ENCODE data around the gene PTGER1.
"Not testable (repeated sequence)": the region's sequence is repeated elsewhere in the genome, so short reads cannot be mapped to it uniquely, and the experiment has no call there.

Gene PTGER1

GRCh38 chr19:14475251-14476073 is at the start of gene PTGER1:
Gene PTGER1 (minus strand): TSS chr19:14475354. CDS start chr19:14474320, 1,034 bp downstream.
- no peak for DNase-seq

- DNase-seq: no peak
Measured at GRCh38 chr19:14520543-14520942, 45.4 kb upstream of the PTGER1 start.

DNA sequence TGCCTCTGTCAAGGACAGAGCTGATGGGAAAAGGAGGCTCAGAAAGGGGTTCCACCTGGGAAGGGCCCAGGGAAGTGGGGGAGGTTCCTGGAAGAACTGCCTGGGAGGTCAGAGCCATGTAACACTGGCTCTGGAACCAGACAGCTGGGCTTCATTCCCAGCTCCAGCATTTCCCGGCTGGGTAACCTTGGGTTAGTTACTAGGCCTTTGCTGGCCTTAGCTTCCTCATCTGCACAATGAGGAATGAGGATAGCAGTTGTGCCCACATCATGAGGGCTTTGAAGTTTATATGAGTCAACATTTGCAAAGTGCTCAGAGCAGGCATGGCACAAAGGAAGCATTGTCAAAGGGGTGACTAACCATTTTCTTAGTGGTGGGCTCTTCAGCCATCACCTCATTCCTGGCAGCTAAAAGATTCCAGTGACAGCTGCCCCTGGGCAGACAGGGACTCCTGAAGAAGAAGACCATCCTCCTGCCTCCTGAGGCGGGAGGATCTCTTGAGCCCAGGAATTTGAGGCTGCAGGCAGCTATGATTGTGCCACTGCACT is 44.8 kb upstream of the PTGER1 start:
- DNase-seq: no peak

GRCh38 chr19:14519245-14519859 is 44.2 kb upstream of the PTGER1 start:
- no peak for DNase-seq

GRCh38 chr19:14517840-14518505 is 42.8 kb upstream of the PTGER1 start, which contains the start of gene DNAJB1:
Gene DNAJB1 (minus strand): TSS chr19:14518397. CDS start chr19:14518349, 48 bp downstream.
- peak; percentile 83 for DNase-seq

- no peak for DNase-seq
Measured at GRCh38 chr19:14517446-14517839, 42.3 kb upstream of the PTGER1 start.

GRCh38 chr19:14516746-14517438 is 41.7 kb upstream of the PTGER1 start:
- DNase-seq: no peak

DNA sequence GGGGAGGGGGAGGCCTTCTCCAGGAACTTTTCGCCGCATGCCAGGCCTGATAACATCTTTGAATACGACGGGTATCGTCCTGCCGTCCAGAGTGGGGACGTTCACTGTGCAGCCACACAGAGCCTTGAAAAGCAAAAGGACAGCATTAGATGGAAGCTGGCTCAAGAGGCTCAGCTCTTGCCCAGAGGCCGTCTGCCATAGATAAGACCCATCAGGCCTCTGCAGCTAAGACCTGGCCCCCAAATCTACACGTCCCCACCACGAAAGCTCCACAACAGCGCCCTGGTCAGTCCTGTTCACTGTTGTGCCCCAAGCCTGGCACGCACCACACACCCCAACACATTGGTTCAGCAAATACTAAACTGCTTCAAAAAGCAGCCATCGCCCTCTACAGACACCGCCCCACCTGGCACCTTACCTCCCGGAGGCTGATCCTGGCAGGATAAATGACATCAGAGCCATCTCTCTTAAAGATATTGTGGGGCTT is 40.9 kb upstream of the PTGER1 start:
- no peak for DNase-seq

DNA sequence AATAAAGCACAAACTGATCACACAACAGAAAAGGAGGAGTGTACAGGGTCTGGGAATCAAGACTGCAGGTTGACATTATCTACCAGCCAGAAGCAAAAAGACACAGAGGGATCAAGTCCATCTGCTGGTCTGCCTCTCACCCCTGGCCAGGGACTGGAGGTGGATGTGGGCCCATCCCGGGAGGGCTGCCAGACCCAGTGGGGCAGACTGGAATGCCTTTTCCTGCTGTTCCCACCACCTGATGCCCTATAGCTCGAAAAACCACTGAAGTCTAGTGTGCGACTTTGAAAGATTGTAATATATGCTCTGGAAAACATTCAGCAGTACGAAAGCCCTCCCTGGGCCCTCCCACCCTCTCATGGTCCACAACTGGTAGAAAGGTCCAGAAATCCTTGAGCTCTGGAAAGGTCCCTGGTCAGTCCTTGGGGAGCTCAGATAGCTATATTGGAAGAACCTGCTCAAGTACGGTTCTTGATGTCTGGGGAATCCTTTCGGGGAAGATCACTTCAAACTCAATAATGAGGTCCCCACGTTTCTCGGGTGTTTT is 40.4 kb upstream of the PTGER1 start:
- DNase-seq: no peak

DNA sequence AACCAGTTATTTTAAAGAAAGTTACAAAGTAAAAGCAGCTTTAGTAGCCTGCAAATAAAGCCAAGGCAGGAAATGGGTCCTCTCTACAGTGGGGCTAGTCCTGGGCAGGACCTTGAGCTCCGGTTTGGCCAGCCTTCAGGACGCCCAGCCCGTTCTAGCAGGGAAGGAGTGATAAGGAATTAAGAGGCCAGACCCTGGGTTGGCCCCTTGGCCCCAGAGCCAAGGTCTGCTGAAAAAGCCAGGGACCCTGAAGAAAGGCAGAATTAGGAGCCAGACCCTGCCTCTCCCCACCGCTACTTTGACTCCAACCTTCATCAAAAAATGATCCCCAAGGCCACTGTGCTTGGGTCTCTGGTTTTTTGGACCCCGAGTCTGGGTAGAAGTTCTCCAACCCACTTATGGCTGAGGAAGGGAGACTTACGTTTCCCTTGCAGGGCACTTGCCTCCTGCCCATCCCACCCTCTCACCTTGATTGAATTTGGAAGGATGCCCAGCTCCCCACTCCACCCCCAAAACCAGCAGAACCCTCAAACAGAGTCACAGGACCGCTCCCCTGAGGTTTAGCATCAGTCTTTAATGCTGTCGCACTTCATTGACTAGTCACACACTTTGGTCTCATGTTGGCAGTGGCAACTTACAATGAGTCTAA is 39.2 kb upstream of the PTGER1 start:
- DNase-seq: no peak

DNA sequence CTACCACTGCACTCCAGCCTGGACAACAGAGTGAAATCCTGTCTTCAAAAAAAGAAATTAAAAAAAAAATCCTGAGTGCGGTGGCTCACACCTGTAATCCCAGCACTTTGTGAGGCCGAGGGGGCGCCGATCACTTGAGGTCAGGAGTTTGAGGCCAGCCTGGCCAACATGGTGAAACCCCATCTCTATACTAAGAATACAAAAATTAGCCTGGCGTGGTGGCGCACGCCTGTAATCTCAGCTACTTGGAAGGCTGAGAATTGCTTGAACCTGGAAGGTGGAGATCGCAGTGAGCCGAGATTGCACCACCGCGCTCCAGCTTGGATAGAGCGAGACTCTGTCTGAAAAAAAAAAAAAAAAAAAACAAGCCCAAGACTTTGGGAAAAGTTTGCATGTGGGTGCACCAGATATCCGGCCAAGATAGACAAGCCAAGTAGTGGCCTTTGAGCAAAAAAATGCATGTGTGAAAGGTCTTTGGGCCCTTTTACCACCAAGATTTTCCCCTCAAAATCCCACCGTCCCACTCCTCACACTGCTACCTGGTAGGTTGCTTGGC is 37.3 kb upstream of the PTGER1 start:
- DNase-seq: no peak

DNA sequence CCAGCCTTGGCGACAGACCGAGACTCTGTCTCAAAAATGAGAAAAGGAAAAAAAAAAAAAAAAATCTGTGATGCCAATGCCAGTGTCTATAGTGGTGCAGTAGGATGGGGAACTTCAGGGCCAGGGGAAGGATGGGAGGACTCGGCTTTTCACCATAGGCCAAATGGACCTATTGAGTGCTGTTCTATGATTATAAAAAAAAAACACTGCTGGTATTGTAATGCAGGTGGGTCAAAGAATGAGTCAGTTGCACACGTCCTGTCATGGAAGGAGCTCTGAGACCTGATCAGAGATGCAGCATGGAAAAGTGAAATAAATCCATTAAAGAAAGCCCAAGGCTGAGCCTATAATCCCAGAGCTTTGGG is 36.1 kb upstream of the PTGER1 start:
- no peak for DNase-seq

GRCh38 chr19:14510311-14511228 is 35.4 kb upstream of the PTGER1 start:
- DNase-seq: no peak

DNA sequence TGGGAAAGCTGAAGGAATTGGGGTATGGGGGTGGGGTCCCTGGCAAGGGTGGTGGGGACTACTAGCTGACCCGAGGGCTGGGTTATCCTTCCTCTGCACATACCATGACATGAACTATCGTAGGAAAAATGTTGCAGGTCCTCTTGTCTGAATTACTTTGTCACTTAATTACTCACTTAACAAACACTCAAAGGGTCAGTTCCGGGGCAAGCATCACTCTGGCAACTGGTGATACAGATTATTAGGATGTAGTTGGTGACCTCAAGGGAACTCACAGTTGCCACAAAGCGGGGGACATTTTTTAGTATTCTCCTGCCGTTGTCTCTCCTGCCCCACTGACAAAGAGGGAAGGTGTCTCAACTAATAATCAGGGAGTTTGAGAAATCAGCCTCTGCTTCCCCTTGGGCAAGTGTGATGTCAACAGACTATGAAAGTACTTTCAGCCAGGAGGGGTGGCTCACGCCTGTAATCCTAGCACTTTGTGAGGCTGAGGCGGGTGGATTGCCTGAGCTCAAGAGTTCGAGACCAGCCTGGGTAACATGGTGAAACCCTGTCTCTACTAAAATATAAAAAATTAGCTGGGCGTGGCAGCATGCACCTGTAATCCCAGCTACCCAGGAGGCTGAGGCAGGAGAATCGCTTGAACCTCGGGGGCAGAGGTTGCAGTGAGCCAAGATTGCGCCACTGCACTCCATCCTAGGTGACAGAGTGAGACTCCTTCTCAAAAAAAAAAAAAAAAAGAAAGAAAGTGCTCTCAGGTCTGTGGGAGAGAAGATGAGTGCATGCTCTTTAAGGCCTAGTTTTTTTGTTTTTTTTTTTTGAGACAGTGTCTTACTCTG is 32.8 kb upstream of the PTGER1 start:
- no peak for DNase-seq

GRCh38 chr19:14505488-14506239 is 30.5 kb upstream of the PTGER1 start:
- DNase-seq: peak; percentile 79

DNA sequence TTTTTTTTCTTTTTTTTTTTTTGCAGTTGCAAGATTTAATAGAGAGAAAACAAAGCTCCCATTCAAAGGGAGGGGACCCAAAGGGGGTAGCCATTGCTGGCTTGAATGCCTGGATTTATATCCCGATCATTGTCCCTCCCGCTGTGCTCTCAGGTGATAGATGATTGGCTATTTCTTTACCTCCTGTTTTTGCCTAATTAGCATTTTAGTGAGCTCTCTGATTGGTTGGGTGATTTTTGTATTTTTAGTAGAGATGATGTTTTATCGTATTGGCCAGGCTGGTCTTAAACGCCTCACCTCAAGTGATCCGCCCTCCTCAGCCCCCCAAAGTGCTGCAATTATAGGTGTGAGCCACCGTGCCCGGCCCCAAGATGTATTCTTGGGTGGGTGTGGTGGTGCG is 29.4 kb upstream of the PTGER1 start:
- DNase-seq: not testable (repeated sequence)

- DNase-seq: no peak
Measured at GRCh38 chr19:14503285-14503684, 28.1 kb upstream of the PTGER1 start.

GRCh38 chr19:14502334-14503092 is 27.4 kb upstream of the PTGER1 start:
- DNase-seq: no peak
